ENCODE results near the gene PRKCZ. TPM values are rescaled to one million over a fixed set of nuclear protein-coding genes. Genes with fewer than 3 reads are reported as not detected.

The PRKCZ gene
- total RNA-seq, 1 experiment from 2014 or later: 96.8 TPM

GRCh38 chr1:2023187-2023586, 27.0 kb upstream of the PRKCZ start:
- peak; percentile 46 for DNase-seq (ENCODE audit: low spot score)
- in situ Hi-C loops (cut with HindIII; ENCODE audit: low sequenced_read_pairs): no loop called here

GRCh38 chr1:2024451-2024850, 25.8 kb upstream of the PRKCZ start:
- no peak for DNase-seq (ENCODE audit: low spot score)
- in situ Hi-C loops (cut with HindIII; ENCODE audit: low sequenced_read_pairs): no loop called here

DNA sequence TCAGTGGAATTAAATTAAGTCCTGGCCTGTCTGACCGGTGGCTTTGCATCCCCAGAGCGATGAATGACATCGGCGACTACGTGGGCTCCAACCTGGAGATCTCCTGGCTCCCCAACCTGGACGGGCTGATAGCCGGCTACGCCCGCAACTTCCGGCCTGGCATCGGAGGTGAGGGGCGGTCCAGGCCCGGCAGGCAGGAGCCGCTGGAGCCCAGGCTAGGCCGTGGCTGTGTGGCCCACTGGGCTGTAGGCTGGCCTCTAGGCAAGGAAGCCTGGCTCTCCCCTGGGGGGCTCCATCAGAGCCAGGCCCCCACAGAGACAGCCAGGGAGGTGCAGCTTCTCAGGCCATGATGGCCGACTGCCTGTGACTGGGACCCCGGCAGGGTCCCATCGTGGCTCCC, 25.3 kb upstream of the PRKCZ start:
- in situ Hi-C loops (cut with HindIII; ENCODE audit: low sequenced_read_pairs): no loop called here
- DNase-seq (ENCODE audit: low spot score): no peak

DNA sequence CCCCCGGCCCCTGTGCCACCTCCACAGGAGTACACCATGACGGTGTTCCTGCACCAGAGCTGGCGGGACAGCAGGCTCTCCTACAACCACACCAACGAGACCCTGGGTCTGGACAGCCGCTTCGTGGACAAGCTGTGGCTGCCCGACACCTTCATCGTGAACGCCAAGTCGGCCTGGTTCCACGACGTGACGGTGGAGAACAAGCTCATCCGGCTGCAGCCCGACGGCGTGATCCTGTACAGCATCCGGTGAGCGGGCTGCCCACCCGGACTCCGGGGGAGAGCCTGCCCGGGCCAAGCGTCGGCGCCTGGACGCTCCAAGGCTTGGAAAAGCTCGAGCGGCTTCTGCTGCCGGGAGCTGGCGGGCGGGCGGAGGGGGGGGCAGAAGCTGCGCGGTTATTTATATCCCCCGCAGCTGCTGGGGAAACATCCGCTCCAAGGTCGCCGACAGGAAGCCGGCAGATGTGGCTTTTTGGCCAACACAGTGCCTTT, 24.7 kb upstream of the PRKCZ start:
- in situ Hi-C loops (cut with HindIII; ENCODE audit: low sequenced_read_pairs): no loop called here
- DNase-seq (ENCODE audit: low spot score): peak; percentile 37

- DNase-seq (ENCODE audit: low spot score): peak; percentile 17
- in situ Hi-C loops (cut with HindIII; ENCODE audit: low sequenced_read_pairs): no loop called here
Observed at GRCh38 chr1:2027961-2028583, 22.1 kb upstream of the PRKCZ start.

- peak; percentile 25 for DNase-seq (ENCODE audit: low spot score)
- in situ Hi-C loops (cut with HindIII; ENCODE audit: low sequenced_read_pairs): no loop called here
Observed at GRCh38 chr1:2028870-2029560, 21.2 kb upstream of the PRKCZ start.

GRCh38 chr1:2029561-2029960, 20.6 kb upstream of the PRKCZ start:
- DNase-seq (ENCODE audit: low spot score): no peak
- in situ Hi-C loops (cut with HindIII; ENCODE audit: low sequenced_read_pairs): no loop called here

- in situ Hi-C loops (cut with HindIII; ENCODE audit: low sequenced_read_pairs): no loop called here
- peak; percentile 23 for DNase-seq (ENCODE audit: low spot score)
Observed at GRCh38 chr1:2030076-2030871, 19.9 kb upstream of the PRKCZ start.

DNA sequence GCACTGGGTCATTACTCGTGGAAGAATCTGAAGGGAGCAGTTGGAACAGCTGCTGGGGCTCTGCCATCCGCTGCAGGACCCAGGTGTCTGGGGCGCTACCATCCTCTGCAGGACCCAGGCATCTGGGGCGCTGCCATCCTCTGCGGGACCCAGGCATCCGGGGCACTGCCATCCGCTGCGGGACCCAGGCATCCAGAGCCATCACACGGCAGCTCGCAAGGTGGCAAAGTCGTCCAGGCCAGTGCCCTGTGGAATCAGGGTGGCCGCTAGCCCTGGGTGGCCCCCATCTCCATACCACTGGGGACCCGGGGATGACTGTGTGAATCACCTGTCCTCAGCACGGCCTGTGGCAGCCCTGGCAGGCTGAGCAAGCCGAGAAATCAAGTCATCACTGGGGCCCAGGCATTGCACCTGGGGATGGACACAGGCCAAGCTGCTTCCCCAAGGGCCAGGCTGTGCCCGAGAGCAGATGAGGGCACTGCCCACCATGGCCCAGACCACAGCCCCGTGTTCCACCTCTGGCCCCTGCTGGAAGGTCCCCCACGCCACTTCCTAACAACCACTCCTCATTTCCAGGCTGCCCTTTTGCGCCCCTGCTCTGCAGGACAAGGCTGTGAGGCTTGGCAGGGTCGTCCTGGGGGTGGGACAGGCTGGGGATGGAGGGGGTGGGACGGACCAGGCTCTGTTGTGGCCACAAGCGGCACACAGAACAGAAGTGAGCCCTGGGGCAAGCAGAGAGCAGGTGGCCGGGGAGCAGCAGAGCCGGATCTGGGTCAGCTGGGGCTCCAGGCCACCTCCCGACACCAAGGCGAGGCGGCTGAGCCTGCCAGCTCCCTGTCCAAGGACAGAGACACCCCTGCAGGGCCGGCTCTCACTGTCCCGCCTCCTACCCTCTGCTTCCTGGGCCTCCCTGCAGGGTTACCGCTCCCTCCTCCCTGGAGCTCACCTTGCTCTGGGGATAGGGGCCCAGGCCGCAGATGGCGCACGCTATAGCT, 18.4 kb upstream of the PRKCZ start:
- in situ Hi-C loops (cut with HindIII; ENCODE audit: low sequenced_read_pairs): no loop called here
- peak; percentile 94 for DNase-seq (ENCODE audit: low spot score)

DNA sequence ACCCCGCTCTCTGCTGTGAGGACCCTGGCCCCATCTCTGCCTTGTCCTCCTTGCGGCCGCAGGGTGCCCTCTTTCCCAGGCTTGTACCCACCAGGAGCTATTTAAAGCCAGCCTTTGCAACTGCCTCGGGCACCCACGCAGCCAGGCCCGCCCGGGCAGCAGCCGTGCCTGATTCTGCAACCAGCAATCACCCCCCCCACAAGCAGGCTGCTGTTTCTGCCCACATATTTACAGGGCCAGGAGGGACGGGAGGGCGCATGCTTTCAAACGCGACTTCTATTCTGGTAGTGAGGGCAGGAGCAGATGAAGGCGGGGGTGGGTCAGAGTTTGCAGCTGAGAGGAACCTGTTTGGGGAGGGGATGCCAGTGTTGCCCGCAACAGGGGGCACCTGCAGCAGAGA, 17.5 kb upstream of the PRKCZ start:
- DNase-seq (ENCODE audit: low spot score): peak; percentile 64
- in situ Hi-C loops (cut with HindIII; ENCODE audit: low sequenced_read_pairs): no loop called here

- no peak for DNase-seq (ENCODE audit: low spot score)
- in situ Hi-C loops (cut with HindIII; ENCODE audit: low sequenced_read_pairs): no loop called here
Observed at GRCh38 chr1:2033165-2033564, 17.0 kb upstream of the PRKCZ start.

DNA sequence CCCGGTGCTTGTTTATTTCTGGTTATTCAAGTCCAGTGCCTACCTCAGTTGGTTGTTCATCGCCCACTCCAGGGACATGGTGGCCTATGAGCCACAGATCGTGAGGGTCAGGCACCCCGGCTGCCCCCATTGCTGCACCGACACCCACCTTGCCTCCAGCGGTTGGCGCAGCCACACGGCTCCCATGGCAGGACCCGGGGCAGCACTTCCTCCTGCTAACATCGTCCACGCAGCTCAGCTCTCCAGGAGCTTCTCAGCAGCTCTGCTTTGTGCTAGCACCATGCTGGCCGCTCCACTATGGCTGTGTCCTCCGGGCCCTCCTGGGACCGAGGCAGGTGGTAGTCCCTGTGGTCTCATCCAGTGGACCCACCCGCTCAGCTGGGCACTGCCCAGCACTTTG, 13.9 kb upstream of the PRKCZ start:
- in situ Hi-C loops (cut with HindIII; ENCODE audit: low sequenced_read_pairs): no loop called here
- DNase-seq (ENCODE audit: low spot score): no peak

DNA sequence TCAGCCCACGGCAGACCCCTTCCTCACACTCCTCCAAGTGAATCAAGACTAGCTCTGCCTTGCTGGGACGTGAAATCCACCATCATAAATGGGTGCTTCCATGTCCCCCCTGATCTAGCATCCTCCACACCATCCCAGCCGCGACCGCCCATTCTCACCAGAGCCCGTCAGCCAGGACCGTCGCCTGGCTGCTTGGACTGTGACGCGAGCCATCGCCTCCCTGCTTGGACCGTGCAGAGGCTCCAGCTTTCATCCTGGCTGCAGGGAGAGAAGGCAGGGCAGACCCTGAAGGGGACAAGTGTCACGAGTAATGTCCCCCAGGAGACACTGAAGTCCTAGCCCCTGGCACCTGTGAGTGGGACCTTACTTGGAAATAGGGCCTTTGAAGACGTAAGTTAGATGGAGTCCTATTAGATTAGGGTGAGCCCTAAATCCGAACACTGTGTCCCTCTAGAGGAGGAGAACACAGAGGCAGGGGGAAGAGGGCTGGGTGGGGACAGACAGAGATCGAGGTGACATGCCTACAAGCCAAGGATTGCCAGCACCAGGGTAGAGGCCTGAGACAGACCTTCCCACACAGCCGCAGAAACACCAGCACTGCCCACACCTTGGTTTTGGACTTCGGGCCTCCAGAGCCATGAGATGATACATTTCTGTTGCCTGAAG, 12.8 kb upstream of the PRKCZ start:
- DNase-seq (ENCODE audit: low spot score): no peak
- in situ Hi-C loops (cut with HindIII; ENCODE audit: low sequenced_read_pairs): no loop called here

- no peak for DNase-seq (ENCODE audit: low spot score)
- in situ Hi-C loops (cut with HindIII; ENCODE audit: low sequenced_read_pairs): no loop called here
Observed at GRCh38 chr1:2038229-2038628, 12.0 kb upstream of the PRKCZ start.

- no peak for DNase-seq (ENCODE audit: low spot score)
- in situ Hi-C loops (cut with HindIII; ENCODE audit: low sequenced_read_pairs): no loop called here
Observed at GRCh38 chr1:2039251-2039650, 11.0 kb upstream of the PRKCZ start.

GRCh38 chr1:2041305-2041704, 8.9 kb upstream of the PRKCZ start:
- in situ Hi-C loops (cut with HindIII; ENCODE audit: low sequenced_read_pairs): no loop called here
- DNase-seq (ENCODE audit: low spot score): no peak

GRCh38 chr1:2041887-2042286, 8.3 kb upstream of the PRKCZ start:
- in situ Hi-C loops (cut with HindIII; ENCODE audit: low sequenced_read_pairs): no loop called here

More at GRCh38 chr1:2041887-2042286, 8.3 kb upstream of the PRKCZ start:
- DNase-seq (ENCODE audit: low spot score): no peak
